NCI-H128 (cell line): Measurements from ENCODE around the gene ABCA7.
"Not testable (repeated sequence)": the region's sequence is repeated elsewhere in the genome, so short reads cannot be mapped to it uniquely, and the experiment has no call there.

Experiments used
- DNase-seq: peaks from one replicate; lab custom pipeline; 2025; ENCODE audit not compliant: unreplicated experiment; lab: John Stamatoyannopoulos, UW

Gene ABCA7

GRCh38 chr19:1113986-1114483, 74.1 kb downstream of the ABCA7 start:
- DNase-seq: no peak

- DNase-seq: not testable (repeated sequence)
Measured at GRCh38 chr19:1114728-1115127, 74.8 kb downstream of the ABCA7 start.
